HG03108 (cell line): ENCODE results near the gene POLE3.
A peak's percentile ranks its signal among the peaks of the same experiment; 100 is the strongest.
"Not testable (repeated sequence)": the region's sequence is repeated elsewhere in the genome, so short reads cannot be mapped to it uniquely, and the experiment has no call there.

Source experiments
- ATAC-seq: cut with Tn5 transposase; IDR thresholded peaks from one replicate; pipeline ENCODE4 v1.9.1; 2021; ENCODE audit warnings: moderate library complexity; ENCODE audit not compliant: unreplicated experiment

The POLE3 gene

DNA sequence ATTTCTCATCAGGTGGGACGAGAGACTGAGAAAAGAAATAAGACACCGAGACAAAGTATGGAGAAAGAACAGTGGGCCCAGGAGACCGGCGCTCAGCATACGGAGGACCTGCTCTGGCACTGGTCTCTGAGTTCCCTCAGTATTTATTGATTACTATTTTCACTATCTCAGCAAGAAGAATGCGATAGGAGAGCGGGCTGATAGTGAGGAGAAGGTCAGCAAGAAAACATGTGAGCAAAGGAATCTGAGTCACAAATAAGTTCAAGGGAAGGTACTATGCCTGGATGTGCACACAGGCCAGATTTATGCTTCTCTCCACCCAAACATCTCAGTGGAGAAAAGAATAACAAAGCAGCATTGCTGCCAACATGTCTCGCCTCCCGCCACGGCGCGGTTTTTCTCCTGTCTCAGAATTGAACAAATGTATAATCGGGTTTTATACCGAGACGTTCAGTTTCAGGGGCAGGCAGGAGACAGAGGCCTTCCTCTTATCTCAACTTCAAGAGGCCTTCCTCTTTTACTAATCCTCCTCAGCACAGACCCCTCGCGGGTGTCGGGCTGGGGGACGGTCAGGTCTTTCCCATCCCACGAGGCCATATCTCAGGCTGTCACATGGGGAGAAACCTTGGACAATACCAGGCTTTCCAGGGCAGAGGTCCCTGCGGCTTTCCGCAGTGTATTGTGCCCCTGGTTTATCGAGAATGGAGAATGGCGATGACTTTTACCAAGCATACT is 31.2 kb downstream of the POLE3 start:
- not testable (repeated sequence) for ATAC-seq

- ATAC-seq: peak; percentile 81
Measured at GRCh38 chr9:113376634-113377567, 33.6 kb downstream of the POLE3 start, which contains the start of gene HDHD3. Gene HDHD3, minus strand, starts transcription at chr9:113376986. Its CDS starts 2,632 bp downstream, at chr9:113374354.

GRCh38 chr9:113375057-113376023 is 35.1 kb downstream of the POLE3 start:
- no peak for ATAC-seq

DNA sequence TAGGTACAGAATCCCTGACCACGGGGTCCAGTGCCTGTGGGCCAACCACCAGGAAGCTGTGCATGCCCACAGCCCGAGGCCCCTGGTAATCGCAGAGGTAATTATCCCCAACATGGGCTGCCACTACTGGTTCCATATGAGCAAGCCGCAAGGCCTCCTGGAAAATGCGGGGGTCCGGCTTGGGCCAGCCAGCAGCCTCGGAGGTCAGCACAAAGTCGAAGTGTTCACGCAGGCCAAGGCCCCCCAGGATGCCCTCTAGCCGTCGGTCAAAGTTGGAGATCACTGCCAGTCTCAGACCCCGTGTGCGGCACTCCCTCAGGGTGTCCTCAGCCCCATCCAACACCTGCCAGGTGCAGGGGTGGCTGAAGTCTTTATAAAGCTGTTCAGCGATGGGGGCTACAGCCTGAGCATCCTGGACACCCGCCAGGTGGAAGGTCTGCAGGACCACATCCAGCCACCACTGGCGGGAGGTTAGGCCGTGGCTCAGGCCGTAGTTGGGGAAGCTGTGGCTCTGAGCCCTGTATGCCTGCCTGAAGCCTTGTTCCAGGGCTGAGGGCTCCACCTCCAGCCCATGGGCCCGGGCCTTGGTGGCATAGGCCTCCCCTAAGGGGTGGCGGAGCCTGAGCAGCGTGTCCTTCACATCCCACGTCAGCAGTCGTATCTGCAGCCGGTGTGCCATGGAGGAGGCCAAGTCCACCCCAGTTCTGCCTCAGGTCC is 36.6 kb downstream of the POLE3 start:
- no peak for ATAC-seq

- ATAC-seq: no peak
Measured at GRCh38 chr9:113373256-113373655, 37.2 kb downstream of the POLE3 start.

GRCh38 chr9:113372059-113372458 is 38.4 kb downstream of the POLE3 start:
- ATAC-seq: no peak

GRCh38 chr9:113370806-113371325 is 39.6 kb downstream of the POLE3 start:
- ATAC-seq: no peak

DNA sequence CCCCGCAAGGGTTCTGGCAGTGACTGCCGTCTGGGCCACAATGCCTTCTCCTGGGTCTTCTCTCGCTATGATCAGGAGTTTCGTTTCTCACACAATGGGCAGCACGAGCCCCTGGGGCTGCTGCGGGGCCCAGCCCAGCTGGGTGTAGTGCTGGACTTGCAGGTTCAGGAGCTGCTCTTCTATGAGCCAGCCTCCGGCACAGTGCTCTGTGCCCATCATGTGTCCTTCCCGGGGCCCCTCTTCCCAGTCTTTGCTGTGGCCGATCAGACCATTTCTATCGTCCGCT is 40.7 kb downstream of the POLE3 start:
- no peak for ATAC-seq

DNA sequence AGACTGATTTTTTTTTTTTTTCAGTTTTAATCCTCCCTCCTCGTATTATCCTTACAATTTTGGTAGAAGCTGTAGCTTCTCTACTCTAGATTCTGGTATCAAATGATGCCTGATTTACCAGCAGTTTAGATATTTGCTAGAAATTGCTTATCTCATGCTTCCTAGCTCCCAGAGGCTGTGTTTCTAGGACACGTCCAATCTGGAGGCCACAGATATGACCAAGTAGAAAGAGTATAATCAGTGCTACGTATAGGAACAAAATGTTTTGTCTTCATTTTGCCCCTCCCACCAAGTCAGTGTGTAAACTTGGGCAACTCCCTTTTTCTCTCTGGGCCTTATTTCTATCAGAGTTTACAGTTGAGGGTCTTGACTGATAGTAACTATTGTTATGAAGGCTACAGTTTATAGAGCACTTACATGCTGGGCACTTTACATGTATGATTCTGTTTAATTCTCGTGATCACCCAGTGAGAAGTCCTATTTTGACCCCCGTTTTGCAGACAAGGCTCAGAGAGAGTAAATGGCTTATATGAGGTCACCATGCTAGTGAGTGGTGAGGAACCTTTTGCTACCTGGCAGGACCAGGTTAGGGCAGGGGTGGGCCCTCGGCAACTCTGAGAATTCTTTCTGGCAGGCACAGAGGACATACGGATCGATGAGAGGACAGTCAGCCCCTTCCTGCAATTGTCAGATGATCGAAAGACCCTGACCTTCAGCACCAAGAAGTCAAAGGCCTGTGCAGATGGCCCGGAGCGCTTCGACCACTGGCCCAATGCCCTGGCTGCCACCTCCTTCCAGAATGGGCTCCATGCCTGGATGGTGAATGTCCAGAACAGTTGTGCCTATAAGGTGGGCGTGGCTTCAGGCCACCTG is 41.3 kb downstream of the POLE3 start:
- no peak for ATAC-seq

- ATAC-seq: no peak
Measured at GRCh38 chr9:113368348-113368981, 42.0 kb downstream of the POLE3 start.

GRCh38 chr9:113365652-113366051 is 44.8 kb downstream of the POLE3 start:
- not testable (repeated sequence) for ATAC-seq

- ATAC-seq: no peak
Measured at GRCh38 chr9:113364951-113365350, 45.5 kb downstream of the POLE3 start.

DNA sequence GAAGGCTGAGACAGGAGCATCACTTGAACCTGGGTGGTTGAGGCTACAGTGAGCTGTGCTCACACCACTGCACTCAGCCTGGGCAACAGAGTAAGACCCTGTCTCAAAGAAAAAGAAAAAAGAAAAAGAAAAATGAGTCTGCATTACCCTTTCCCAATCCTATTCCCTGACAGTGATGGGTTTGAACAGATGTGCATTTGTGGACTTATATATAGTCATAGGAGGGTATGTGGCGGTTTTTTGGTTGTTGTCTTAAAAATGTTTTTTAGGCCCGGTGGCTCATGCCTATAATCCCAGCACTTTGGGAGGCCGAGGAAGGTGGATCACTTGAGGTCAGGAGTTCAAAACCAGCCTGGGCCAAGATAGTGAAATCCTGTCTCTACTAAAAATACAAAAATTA is 47.1 kb downstream of the POLE3 start:
- ATAC-seq: no peak

GRCh38 chr9:113361304-113362018 is 49.0 kb downstream of the POLE3 start:
- no peak for ATAC-seq

GRCh38 chr9:113360242-113360842 is 50.1 kb downstream of the POLE3 start:
- ATAC-seq: no peak

DNA sequence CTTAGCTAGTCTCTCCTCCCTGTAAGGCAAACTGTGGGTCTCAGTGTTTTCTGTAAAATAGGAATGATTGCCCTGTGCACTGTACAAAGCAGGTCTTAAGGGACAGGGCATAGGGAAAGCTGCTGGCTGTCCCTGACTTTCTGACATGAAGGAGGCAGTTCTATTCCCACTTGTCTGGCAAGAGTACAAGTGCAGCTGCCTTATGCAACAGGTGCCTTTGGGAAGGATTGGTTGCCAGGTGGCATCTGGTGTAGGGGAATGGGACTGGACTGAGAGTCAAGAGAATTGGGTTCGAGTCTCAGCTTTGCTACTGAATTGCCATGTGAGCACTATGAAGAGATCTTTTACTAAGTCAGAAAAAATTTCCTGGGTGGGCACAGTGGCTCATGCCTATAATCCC is 51.1 kb downstream of the POLE3 start:
- no peak for ATAC-seq
